GM12878 (cell line): ENCODE measurements around the gene EFNB2. TPM values are rescaled to one million over a fixed set of nuclear protein-coding genes. Genes with fewer than 3 reads are reported as not detected.
A peak's percentile ranks its signal among the peaks of the same experiment; 100 is the strongest.

Source experiments
- ASH2L ChIP-seq: fragments of 300-600, 200-600 bp; sonication (generic); IDR thresholded peaks from 2 replicates; pipeline ENCODE4 v1.6.1; 2017; ENCODE audit warnings: low read depth, mild to moderate bottlenecking, borderline replicate concordance
- BHLHE40 ChIP-seq, 2 experiments: fragments of 450-650 bp in 1 of 2; IDR thresholded peaks; 2 replicates each; pipeline ENCODE4 v1.6.1; 2011 to 2017; ENCODE audit warnings: low read depth in 2 of 2, borderline replicate concordance in 1 of 2, improper control_type of control experiment in 1 of 2, low read length in 1 of 2, mild to moderate bottlenecking in 1 of 2
- CREM ChIP-seq: IDR thresholded peaks from 2 replicates; pipeline ENCODE4 v1.6.1; 2014; ENCODE audit warnings: antibody characterized with exemption, low read depth
- CUX1 ChIP-seq: IDR thresholded peaks from 2 replicates; pipeline ENCODE4 v1.6.1; 2012; ENCODE audit warnings: improper control_type of control experiment, low read depth, low read length; ENCODE audit not compliant: insufficient replicate concordance
- EP300 ChIP-seq, 2 experiments: fragments of 150-350 bp in 1 of 2; IDR thresholded peaks; 2 replicates each; pipeline ENCODE4 v1.6.1; 2011 to 2012; ENCODE audit warnings: low read depth in 2 of 2, low read length in 2 of 2, borderline replicate concordance in 1 of 2, improper control_type of control experiment in 1 of 2, inconsistent platforms in 1 of 2; ENCODE audit not compliant: control insufficient read depth in 1 of 2
- PKNOX1 ChIP-seq: fragments of 450-650 bp; IDR thresholded peaks from 2 replicates; pipeline ENCODE4 v1.6.1; 2016; ENCODE audit warnings: mild to moderate bottlenecking
- POLR2AphosphoS2 ChIP-seq: IDR thresholded peaks from 2 replicates; pipeline ENCODE4 v1.6.1; 2011; ENCODE audit warnings: low read depth, mild to moderate bottlenecking, low read length, improper control_type of control experiment, moderate library complexity
- RCOR1 ChIP-seq: conservative IDR thresholded peaks from 2 replicates; pipeline ENCODE4 v1.6.1; 2012; ENCODE audit warnings: low read depth, low read length, improper control_type of control experiment
- SKIL ChIP-seq: fragments of 450-650 bp; IDR thresholded peaks from 2 replicates; pipeline ENCODE4 v1.6.1; 2017; ENCODE audit warnings: mild to moderate bottlenecking, low read depth, inconsistent platforms; ENCODE audit not compliant: poor library complexity, severe bottlenecking
- SPI1 ChIP-seq: IDR thresholded peaks from 2 replicates; pipeline ENCODE4 v1.6.1; 2011; ENCODE audit warnings: low read depth, mild to moderate bottlenecking, low read length, moderate library complexity, borderline replicate concordance; ENCODE audit not compliant: insufficient read depth
- STAT3 ChIP-seq: IDR thresholded peaks from 2 replicates; pipeline ENCODE4 v1.6.1; 2011; ENCODE audit warnings: low read depth, low read length, improper control_type of control experiment
- TCF12 ChIP-seq: IDR thresholded peaks from 2 replicates; pipeline ENCODE4 v1.6.1; 2011; ENCODE audit warnings: low read depth, mild to moderate bottlenecking, low read length
- ZBTB4 ChIP-seq: fragments of 450-650 bp; formaldehyde crosslinking; IDR thresholded peaks from 2 replicates; pipeline ENCODE4 v1.4.0; 2022; ENCODE audit warnings: mild to moderate bottlenecking, moderate library complexity
- polyA plus RNA-seq, 11 experiments: library from polyadenylated mRNA; depleted of rRNA in 4 of 11; unstranded in 6 of 11; stranded (reverse) in 5 of 11; fragments of >200 nt; fragmentation: Nextera tagmentation in 4 of 11; fragmentation: Illumina TruSeq in 1 of 11; extraction: Ambion mirVana in 4 of 11; extraction: Trizol in 1 of 11; gene quantifications; 1 replicate in 1 of 11; 2 replicates in 10 of 11; pipeline versions ENCODE4 v1.2.1 to v1.2.3, GENCODE V29; 2011 to 2016; ENCODE audit warnings: inconsistent platforms in 2 of 11, missing spikeins in 2 of 11, low read depth in 1 of 11
- total RNA-seq, 4 experiments: library from RNA; depleted of rRNA in 3 of 4; stranded (reverse); fragments of >200 nt in 3 of 4; fragmentation: Illumina TruSeq in 1 of 4; extraction: Trizol in 1 of 4; gene quantifications; 2 replicates each; pipeline versions ENCODE4 v1.2.1 to v1.2.3, GENCODE V29; 2013 to 2021

Gene EFNB2
- total and polyA plus RNA-seq, 10 of the 15 experiments (the other 5 are each of a cell fraction or from before 2014, with no cell fraction given): 0.12 to 1.5 (median 0.31) TPM; not detected in 1

GRCh38 chr13:106567474-106568298 is 32.2 kb upstream of the EFNB2 start, which contains the start of gene ARGLU1 (continued):
- TF ChIP-seq EP300 (IDR thresholded peaks at IDR 0.05; ENCODE audit: borderline replicate concordance in 1 of 2, control insufficient read depth in 1 of 2, low read depth in 2 of 2, low read length in 2 of 2) (no peak), ZBTB4 (CRISPR knock-in tag) (no peak), ASH2L (peak; percentile 89; the same call in 1 of the 2 replicates), STAT3 (no peak), CREM (peak; percentile 53; the same call in 1 of the 2 replicates), RCOR1 (no peak), BHLHE40 (IDR thresholded peaks at IDR 0.05; ENCODE audit: borderline replicate concordance in 1 of 2, low read depth in 2 of 2, low read length in 1 of 2) (peak; percentile 98 to 99), POLR2AphosphoS2 (peak; percentile 73; the same call in 1 of the 2 replicates), PKNOX1 (peak; percentile 53), TCF12 (0 out of 2 replicates have a peak, but pooled peaks have one; percentile 25), CUX1 (no peak), SKIL (no peak), SPI1 (no peak)
